ENCODE data around the gene HPCAL1.

DNA sequence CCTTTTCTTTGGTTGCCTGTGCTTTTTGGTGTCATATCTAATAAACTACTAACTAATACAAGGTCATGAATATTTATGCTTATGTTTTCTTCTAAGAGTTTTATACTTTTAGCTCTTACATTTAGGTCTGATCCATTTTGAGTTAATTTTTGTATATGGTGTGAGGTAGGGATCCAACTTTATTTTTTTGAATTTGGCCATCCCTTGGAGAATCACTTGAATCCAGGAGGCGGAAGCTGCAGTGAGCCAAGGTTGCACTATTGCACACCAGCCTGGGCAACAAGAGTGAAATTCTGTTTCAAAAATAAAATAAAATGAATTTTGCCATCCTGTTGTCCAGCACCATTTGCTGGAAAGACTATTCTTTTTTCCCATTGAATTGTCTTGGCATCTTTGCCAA is 8.6 kb upstream of the HPCAL1 start:
- TF ChIP-seq, protein P1, sequence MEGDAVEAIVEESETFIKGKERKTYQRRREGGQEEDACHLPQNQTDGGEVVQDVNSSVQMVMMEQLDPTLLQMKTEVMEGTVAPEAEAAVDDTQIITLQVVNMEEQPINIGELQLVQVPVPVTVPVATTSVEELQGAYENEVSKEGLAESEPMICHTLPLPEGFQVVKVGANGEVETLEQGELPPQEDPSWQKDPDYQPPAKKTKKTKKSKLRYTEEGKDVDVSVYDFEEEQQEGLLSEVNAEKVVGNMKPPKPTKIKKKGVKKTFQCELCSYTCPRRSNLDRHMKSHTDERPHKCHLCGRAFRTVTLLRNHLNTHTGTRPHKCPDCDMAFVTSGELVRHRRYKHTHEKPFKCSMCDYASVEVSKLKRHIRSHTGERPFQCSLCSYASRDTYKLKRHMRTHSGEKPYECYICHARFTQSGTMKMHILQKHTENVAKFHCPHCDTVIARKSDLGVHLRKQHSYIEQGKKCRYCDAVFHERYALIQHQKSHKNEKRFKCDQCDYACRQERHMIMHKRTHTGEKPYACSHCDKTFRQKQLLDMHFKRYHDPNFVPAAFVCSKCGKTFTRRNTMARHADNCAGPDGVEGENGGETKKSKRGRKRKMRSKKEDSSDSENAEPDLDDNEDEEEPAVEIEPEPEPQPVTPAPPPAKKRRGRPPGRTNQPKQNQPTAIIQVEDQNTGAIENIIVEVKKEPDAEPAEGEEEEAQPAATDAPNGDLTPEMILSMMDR (IDR thresholded peaks at IDR 0.05), result no peak
- no peak for TF ChIP-seq ZFX (IDR thresholded peaks at IDR 0.05; ENCODE audit: borderline replicate concordance)

Measured in 22Rv1 (cell line).